Hepatocyte (in vitro differentiated cells): ENCODE data around the gene LRRC61. TPM values are rescaled to one million over a fixed set of nuclear protein-coding genes. Genes with fewer than 3 reads are reported as not detected.

ENCODE experiments used
- DNase-seq: peaks from one replicate; pipeline ENCODE4 v3.0.0-alpha.2; 2016; ENCODE audit warnings: low spot score
- H2AFZ ChIP-seq: fragments of 200-600 bp; sonication (generic); 2 replicates; pipeline ENCODE4 v1.6.0; 2016; ENCODE audit warnings: antibody characterized with exemption, mild to moderate bottlenecking
- H3K27ac ChIP-seq: fragments of 200-600 bp; sonication (generic); 2 replicates; pipeline ENCODE4 v1.5.1; 2016; ENCODE audit warnings: mild to moderate bottlenecking
- H3K27me3 ChIP-seq: fragments of 200-600 bp; sonication (generic); 2 replicates; pipeline ENCODE4 v1.6.1; 2016
- H3K36me3 ChIP-seq: fragments of 200-600 bp; sonication (generic); replicated peaks from 2 replicates; pipeline ENCODE4 v1.5.1; 2016; ENCODE audit warnings: low read depth; ENCODE audit not compliant: insufficient read depth
- H3K4me1 ChIP-seq: fragments of 200-600 bp; sonication (generic); 2 replicates; pipeline ENCODE4 v1.5.1; 2016; ENCODE audit warnings: mild to moderate bottlenecking, moderate library complexity; ENCODE audit not compliant: insufficient read depth
- H3K4me2 ChIP-seq: fragments of 200-600 bp; sonication (generic); 2 replicates; pipeline ENCODE4 v1.6.0; 2016
- H3K4me3 ChIP-seq: fragments of 200-600 bp; sonication (generic); 2 replicates; pipeline ENCODE4 v1.5.1; 2016; ENCODE audit warnings: mild to moderate bottlenecking
- H3K79me2 ChIP-seq: fragments of 200-600 bp; sonication (generic); 2 replicates; pipeline ENCODE4 v1.6.0; 2017; ENCODE audit warnings: mild to moderate bottlenecking
- H3K9me2 ChIP-seq: fragments of 200-600 bp; sonication (generic); replicated peaks from 2 replicates; pipeline ENCODE4 v1.6.0; 2017; ENCODE audit warnings: mild to moderate bottlenecking; ENCODE audit not compliant: insufficient read depth
- H3K9me3 ChIP-seq: fragments of 200-600 bp; sonication (generic); 2 replicates; pipeline ENCODE4 v1.5.1; 2016; ENCODE audit warnings: low read depth, mild to moderate bottlenecking
- H4K20me1 ChIP-seq: fragments of 200-600 bp; sonication (generic); 2 replicates; pipeline ENCODE4 v1.6.0; 2016; ENCODE audit warnings: mild to moderate bottlenecking; ENCODE audit not compliant: insufficient read depth, poor library complexity, severe bottlenecking
- EZH2 ChIP-seq: fragments of 200-600 bp; sonication (generic); IDR thresholded peaks from 2 replicates; pipeline ENCODE4 v1.6.1; 2016; ENCODE audit warnings: antibody characterized with exemption, mild to moderate bottlenecking, borderline replicate concordance
- EZH2phosphoT487 ChIP-seq: fragments of 200-600 bp; sonication (generic); IDR thresholded peaks from one replicate; pipeline ENCODE4 v1.6.1; 2018; ENCODE audit warnings: antibody characterized with exemption, mild to moderate bottlenecking, low read depth, moderate library complexity; ENCODE audit not compliant: unreplicated experiment, severe bottlenecking
- WGBS: methylation state at CpG from one replicate; pipeline ENCODE4 v1.1.6; 2016; ENCODE audit warnings: low lambda C conversion rate; ENCODE audit errors: missing lambda C conversion rate; 5-methylcytosine and 5-hydroxymethylcytosine counted together
- polyA plus RNA-seq: library from polyadenylated mRNA; unstranded; fragments of >200 nt; fragmentation: Nextera tagmentation; extraction: Ambion mirVana; gene quantifications from 2 replicates; pipeline ENCODE4 v1.2.1, GENCODE V29; 2016
- total RNA-seq: library from RNA; depleted of rRNA; stranded (reverse); fragments of >200 nt; gene quantifications from 2 replicates; pipeline ENCODE4 v1.2.3, GENCODE V29; 2014
- TF ChIP-seq, protein P1 (sequence below): fragments of 200-600 bp; sonication (generic); IDR thresholded peaks from 2 replicates; pipeline ENCODE4 v1.5.1; 2016; ENCODE audit warnings: antibody characterized with exemption, mild to moderate bottlenecking; ENCODE audit not compliant: poor library complexity

LRRC61 gene
- total and polyA plus RNA-seq, 2 experiments from 2014 or later: 23.4 to 38.7 TPM

GRCh38 chr7:150372271-150373048, 49.3 kb downstream of the LRRC61 start:
- TF ChIP-seq, protein P1, sequence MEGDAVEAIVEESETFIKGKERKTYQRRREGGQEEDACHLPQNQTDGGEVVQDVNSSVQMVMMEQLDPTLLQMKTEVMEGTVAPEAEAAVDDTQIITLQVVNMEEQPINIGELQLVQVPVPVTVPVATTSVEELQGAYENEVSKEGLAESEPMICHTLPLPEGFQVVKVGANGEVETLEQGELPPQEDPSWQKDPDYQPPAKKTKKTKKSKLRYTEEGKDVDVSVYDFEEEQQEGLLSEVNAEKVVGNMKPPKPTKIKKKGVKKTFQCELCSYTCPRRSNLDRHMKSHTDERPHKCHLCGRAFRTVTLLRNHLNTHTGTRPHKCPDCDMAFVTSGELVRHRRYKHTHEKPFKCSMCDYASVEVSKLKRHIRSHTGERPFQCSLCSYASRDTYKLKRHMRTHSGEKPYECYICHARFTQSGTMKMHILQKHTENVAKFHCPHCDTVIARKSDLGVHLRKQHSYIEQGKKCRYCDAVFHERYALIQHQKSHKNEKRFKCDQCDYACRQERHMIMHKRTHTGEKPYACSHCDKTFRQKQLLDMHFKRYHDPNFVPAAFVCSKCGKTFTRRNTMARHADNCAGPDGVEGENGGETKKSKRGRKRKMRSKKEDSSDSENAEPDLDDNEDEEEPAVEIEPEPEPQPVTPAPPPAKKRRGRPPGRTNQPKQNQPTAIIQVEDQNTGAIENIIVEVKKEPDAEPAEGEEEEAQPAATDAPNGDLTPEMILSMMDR: no peak
- no peak for TF ChIP-seq EZH2phosphoT487
- H4K20me1 ChIP-seq: no peaks in the 10 kb centered on the region
- H3K9me3 ChIP-seq: no peaks in the 10 kb centered on the region
- H3K4me3 ChIP-seq: no peak overlapping the region
- no peaks in the 10 kb centered on the region for H3K27me3 ChIP-seq
- peaks cover 53% of the 10 kb centered on the region for H3K4me1 ChIP-seq
- H3K9me2 ChIP-seq: no peaks in the 10 kb centered on the region
- no peak overlapping the region for H2AFZ ChIP-seq
- WGBS: 96% methylated on average over 60 of the region's 79 CpGs
- no peaks in the 10 kb centered on the region for H3K36me3 ChIP-seq
- H3K27ac ChIP-seq: no peak overlapping the region
- H3K79me2 ChIP-seq: peaks cover 71% of the 10 kb centered on the region
- no peak overlapping the region for H3K4me2 ChIP-seq
- no peak for DNase-seq

GRCh38 chr7:150373049-150373801, 50.1 kb downstream of the LRRC61 start:
- H3K27me3 ChIP-seq: no peaks in the 10 kb centered on the region
- no peak for DNase-seq
- TF ChIP-seq, protein P1: no peak
- TF ChIP-seq EZH2phosphoT487 (no peak), EZH2 (no peak)
- 68% methylated on average over 17 of the region's 21 CpGs for WGBS
- H3K9me2 ChIP-seq: no peaks in the 10 kb centered on the region
- peaks cover 71% of the 10 kb centered on the region for H3K79me2 ChIP-seq
- no peak overlapping the region for H3K4me3 ChIP-seq
- H2AFZ ChIP-seq: no peak overlapping the region
- peak overlapping the region; percentile 51 for H3K27ac ChIP-seq
- H3K36me3 ChIP-seq: no peaks in the 10 kb centered on the region
- H3K9me3 ChIP-seq: no peaks in the 10 kb centered on the region
- H3K4me1 ChIP-seq: peaks cover 60% of the 10 kb centered on the region
- no peaks in the 10 kb centered on the region for H4K20me1 ChIP-seq
- peak overlapping the region; percentile 32 for H3K4me2 ChIP-seq

DNA sequence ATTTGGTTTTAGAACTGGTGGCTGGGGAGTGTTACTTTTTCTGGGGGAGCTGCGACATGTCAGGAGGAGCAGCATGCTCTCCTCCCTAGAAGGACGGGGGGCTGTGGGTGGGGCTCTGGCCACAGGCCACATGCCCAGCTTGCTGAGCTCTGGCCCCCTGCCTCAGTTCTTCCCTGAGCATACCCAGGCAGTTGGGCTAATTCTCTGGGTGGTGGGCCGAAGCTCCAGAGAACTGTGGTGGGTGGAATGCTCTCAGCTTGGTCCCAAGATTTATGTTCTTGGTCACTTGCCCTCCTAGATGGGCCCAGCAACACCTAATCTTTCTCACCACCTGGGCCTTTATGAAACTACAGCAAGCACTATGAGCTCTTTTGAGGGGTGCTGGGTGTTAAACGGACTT, 50.9 kb downstream of the LRRC61 start:
- H3K4me2 ChIP-seq: peak overlapping the region; percentile 32
- no peaks in the 10 kb centered on the region for H3K9me3 ChIP-seq
- no peak overlapping the region for H2AFZ ChIP-seq
- H3K27ac ChIP-seq: peak overlapping the region; percentile 51
- no peak for TF ChIP-seq EZH2
- TF ChIP-seq EZH2phosphoT487: no peak
- TF ChIP-seq, protein P1: no peak
- DNase-seq: no peak
- no peaks in the 10 kb centered on the region for H3K27me3 ChIP-seq
- H3K4me3 ChIP-seq: no peak overlapping the region
- peaks cover 65% of the 10 kb centered on the region for H3K4me1 ChIP-seq
- no peaks in the 10 kb centered on the region for H3K36me3 ChIP-seq
- H4K20me1 ChIP-seq: no peaks in the 10 kb centered on the region
- H3K79me2 ChIP-seq: peaks cover 69% of the 10 kb centered on the region
- 76% methylated on average over 4 of the region's 4 CpGs for WGBS
- H3K9me2 ChIP-seq: no peaks in the 10 kb centered on the region
